Uterus (tissue), 2 donors: ENCODE results near the gene ATN1.

Source experiments
- POLR2A ChIP-seq, 2 donors: fragments of 450-650 bp; IDR thresholded peaks; one replicate each; pipeline ENCODE4 v1.6.1; 2016; ENCODE audit warnings: antibody characterized with exemption in 2 of 2, mild to moderate bottlenecking in 1 of 2, moderate library complexity in 1 of 2
- TF ChIP-seq, protein P1 (sequence below), 4 experiments: fragments of 200-600 bp in 2 of 4; fragments of 450-650 bp in 2 of 4; sonication (generic) in 2 of 4; IDR thresholded peaks; one replicate each; pipeline ENCODE4 v1.5.1; 2016 to 2019; ENCODE audit warnings: antibody characterized with exemption in 4 of 4, mild to moderate bottlenecking in 2 of 4, moderate library complexity in 1 of 4

GRCh38 chr12:6950811-6951540 is 23.2 kb downstream of the ATN1 start, which contains the start of gene PTPN6:
- TF ChIP-seq, protein P1, sequence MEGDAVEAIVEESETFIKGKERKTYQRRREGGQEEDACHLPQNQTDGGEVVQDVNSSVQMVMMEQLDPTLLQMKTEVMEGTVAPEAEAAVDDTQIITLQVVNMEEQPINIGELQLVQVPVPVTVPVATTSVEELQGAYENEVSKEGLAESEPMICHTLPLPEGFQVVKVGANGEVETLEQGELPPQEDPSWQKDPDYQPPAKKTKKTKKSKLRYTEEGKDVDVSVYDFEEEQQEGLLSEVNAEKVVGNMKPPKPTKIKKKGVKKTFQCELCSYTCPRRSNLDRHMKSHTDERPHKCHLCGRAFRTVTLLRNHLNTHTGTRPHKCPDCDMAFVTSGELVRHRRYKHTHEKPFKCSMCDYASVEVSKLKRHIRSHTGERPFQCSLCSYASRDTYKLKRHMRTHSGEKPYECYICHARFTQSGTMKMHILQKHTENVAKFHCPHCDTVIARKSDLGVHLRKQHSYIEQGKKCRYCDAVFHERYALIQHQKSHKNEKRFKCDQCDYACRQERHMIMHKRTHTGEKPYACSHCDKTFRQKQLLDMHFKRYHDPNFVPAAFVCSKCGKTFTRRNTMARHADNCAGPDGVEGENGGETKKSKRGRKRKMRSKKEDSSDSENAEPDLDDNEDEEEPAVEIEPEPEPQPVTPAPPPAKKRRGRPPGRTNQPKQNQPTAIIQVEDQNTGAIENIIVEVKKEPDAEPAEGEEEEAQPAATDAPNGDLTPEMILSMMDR (IDR thresholded peaks at IDR 0.05), result no peak
- TF ChIP-seq POLR2A (IDR thresholded peaks at IDR 0.05), result no peak
